Sigmoid colon (tissue), 4 donors: ENCODE results near the gene ARL2.

Source experiments
- EP300 ChIP-seq, 4 donors: sonication (generic); formaldehyde crosslinking; IDR thresholded peaks; one replicate each; pipeline ENCODE4 v1.6.1; 2017; ENCODE audit warnings: antibody characterized with exemption in 4 of 4
- POLR2A ChIP-seq, 2 donors: fragments of 450-650 bp; IDR thresholded peaks; one replicate each; pipeline ENCODE4 v1.6.1; 2016; ENCODE audit warnings: antibody characterized with exemption in 2 of 2, mild to moderate bottlenecking in 2 of 2, moderate library complexity in 2 of 2
- POLR2AphosphoS5 ChIP-seq, 4 donors: sonication (generic); formaldehyde crosslinking; IDR thresholded peaks; one replicate each; pipeline ENCODE4 v1.6.1; 2017; ENCODE audit warnings: antibody characterized with exemption in 4 of 4
- TF ChIP-seq, protein P1 (sequence below), 4 experiments: fragments of 450-650 bp in 3 of 4; fragments of 200-600 bp in 1 of 4; IDR thresholded peaks; one replicate each; pipeline ENCODE4 v1.5.1; 2016 to 2019; ENCODE audit warnings: antibody characterized with exemption in 4 of 4, mild to moderate bottlenecking in 3 of 4, moderate library complexity in 2 of 4

DNA sequence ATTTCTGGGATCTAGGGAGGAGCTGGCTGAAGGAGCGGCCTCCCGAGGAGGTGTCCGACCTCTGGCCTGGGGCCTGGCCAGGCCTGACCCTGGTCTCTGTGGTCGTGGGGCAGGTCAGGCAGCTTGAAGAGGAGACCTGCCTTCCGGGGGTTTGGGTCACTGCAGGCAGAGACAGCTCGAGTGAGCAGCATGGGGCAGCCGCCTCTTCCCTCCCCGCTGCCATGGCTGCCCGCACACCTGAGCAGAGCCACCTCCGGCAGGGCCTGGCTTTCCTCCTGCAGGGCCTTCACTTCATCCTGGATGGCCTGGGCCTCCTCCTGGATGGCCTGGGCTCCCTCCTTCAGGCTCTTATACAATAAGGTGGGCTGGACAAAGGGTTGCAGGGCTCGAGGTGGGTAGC is 52.4 kb downstream of the ARL2 start:
- TF ChIP-seq POLR2AphosphoS5 (IDR thresholded peaks at IDR 0.05) (no peak), POLR2A (IDR thresholded peaks at IDR 0.05) (no peak), EP300 (IDR thresholded peaks at IDR 0.05) (no peak)
- TF ChIP-seq, protein P1, sequence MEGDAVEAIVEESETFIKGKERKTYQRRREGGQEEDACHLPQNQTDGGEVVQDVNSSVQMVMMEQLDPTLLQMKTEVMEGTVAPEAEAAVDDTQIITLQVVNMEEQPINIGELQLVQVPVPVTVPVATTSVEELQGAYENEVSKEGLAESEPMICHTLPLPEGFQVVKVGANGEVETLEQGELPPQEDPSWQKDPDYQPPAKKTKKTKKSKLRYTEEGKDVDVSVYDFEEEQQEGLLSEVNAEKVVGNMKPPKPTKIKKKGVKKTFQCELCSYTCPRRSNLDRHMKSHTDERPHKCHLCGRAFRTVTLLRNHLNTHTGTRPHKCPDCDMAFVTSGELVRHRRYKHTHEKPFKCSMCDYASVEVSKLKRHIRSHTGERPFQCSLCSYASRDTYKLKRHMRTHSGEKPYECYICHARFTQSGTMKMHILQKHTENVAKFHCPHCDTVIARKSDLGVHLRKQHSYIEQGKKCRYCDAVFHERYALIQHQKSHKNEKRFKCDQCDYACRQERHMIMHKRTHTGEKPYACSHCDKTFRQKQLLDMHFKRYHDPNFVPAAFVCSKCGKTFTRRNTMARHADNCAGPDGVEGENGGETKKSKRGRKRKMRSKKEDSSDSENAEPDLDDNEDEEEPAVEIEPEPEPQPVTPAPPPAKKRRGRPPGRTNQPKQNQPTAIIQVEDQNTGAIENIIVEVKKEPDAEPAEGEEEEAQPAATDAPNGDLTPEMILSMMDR (IDR thresholded peaks at IDR 0.05): no peak
